T-cell (primary cell): ENCODE measurements around the gene NEGR1. TPM values are rescaled to one million over a fixed set of nuclear protein-coding genes. Genes with fewer than 3 reads are reported as not detected.

Source experiments
- ATAC-seq, 4 experiments: fragments of 200-7000 bp in 3 of 4; fragments of 150-1000 bp in 1 of 4; cut with Tn5 transposase; replicated peaks in 1 of 4; 1 replicate in 3 of 4; 2 replicates in 1 of 4; pipeline ENCODE4 v1.10.0; 2021; ENCODE audit warnings: moderate library complexity in 3 of 4, mild to moderate bottlenecking in 2 of 4, moderate number of reproducible peaks in 1 of 4
- CTCF ChIA-PET, 2 donors: fragments of 300-600 bp; sonication (Branson Sonifier 250); formaldehyde crosslinking; loops; one replicate each; lab custom pipeline; 2022; ENCODE audit warnings: antibody characterized with exemption in 2 of 2; lab: Charles Lee
- POLR2A ChIA-PET, 2 donors: fragments of 300-600 bp; sonication (Branson Sonifier 250); formaldehyde crosslinking; loops; one replicate each; lab custom pipeline; 2022; ENCODE audit warnings: antibody characterized with exemption in 2 of 2; lab: Charles Lee
- DNase-seq, 35 experiments: peaks; one replicate each; pipeline versions ENCODE4 v3.0.0 to v3.0.0-alpha.2; 2013 to 2023
- H3K27ac ChIP-seq: one replicate; pipeline ENCODE4 v1.5.1; 2013; ENCODE audit warnings: low read length
- H3K27me3 ChIP-seq, 2 experiments: replicated peaks in 1 of 2; 1 replicate in 1 of 2; 2 replicates in 1 of 2; pipeline versions ENCODE4 v1.6.1 to v1.7.0; 2013; ENCODE audit warnings: low read length in 1 of 2, mixed read lengths in 1 of 2; ENCODE audit not compliant: control insufficient read depth in 2 of 2, insufficient read depth in 2 of 2; ENCODE audit errors: extremely low read depth in 1 of 2
- H3K36me3 ChIP-seq, 2 donors: 1 replicate in 1 of 2; 2 replicates in 1 of 2; pipeline versions ENCODE4 v1.6.1 to v1.7.0; 2013; ENCODE audit warnings: low read length in 1 of 2; ENCODE audit not compliant: control insufficient read depth in 2 of 2, insufficient read depth in 1 of 2; ENCODE audit errors: extremely low read depth in 1 of 2
- H3K4me1 ChIP-seq, 2 experiments: 1 replicate in 1 of 2; 2 replicates in 1 of 2; pipeline versions ENCODE4 v1.6.1 to v1.7.0; 2013; ENCODE audit warnings: low read length in 2 of 2, mixed read lengths in 1 of 2; ENCODE audit not compliant: insufficient read depth in 2 of 2, control insufficient read depth in 1 of 2; ENCODE audit errors: extremely low read depth in 1 of 2
- H3K4me3 ChIP-seq, 2 donors: 1 replicate in 1 of 2; 2 replicates in 1 of 2; pipeline versions ENCODE4 v1.5.1 to v1.7.0; 2013; ENCODE audit warnings: mild to moderate bottlenecking in 2 of 2, low read length in 1 of 2, moderate library complexity in 1 of 2; ENCODE audit not compliant: control insufficient read depth in 1 of 2; ENCODE audit errors: extremely low read depth in 1 of 2
- H3K9me3 ChIP-seq: 2 replicates; pipeline ENCODE4 v1.7.0; 2013
- H3K27ac Mint-ChIP-seq, 2 donors: one replicate each; pipeline ENCODE4 v1.8.0; 2020 to 2021; ENCODE audit warnings: mild to moderate bottlenecking in 2 of 2, mixed read lengths in 2 of 2
- H3K27me3 Mint-ChIP-seq, 2 donors: one replicate each; pipeline ENCODE4 v1.8.0; 2021 to 2022; ENCODE audit warnings: mixed read lengths in 2 of 2
- H3K36me3 Mint-ChIP-seq: one replicate; pipeline ENCODE4 v1.8.0; 2021; ENCODE audit warnings: mixed read lengths
- H3K4me1 Mint-ChIP-seq, 3 donors: one replicate each; pipeline ENCODE4 v1.8.0; 2020 to 2022; ENCODE audit warnings: mixed read lengths in 3 of 3, mild to moderate bottlenecking in 1 of 3
- H3K4me3 Mint-ChIP-seq, 3 donors: one replicate each; pipeline ENCODE4 v1.8.0; 2020 to 2022; ENCODE audit warnings: mild to moderate bottlenecking in 3 of 3, mixed read lengths in 3 of 3, moderate library complexity in 3 of 3
- H3K9me3 Mint-ChIP-seq, 3 donors: one replicate each; pipeline ENCODE4 v1.8.0; 2020 to 2022; ENCODE audit warnings: mixed read lengths in 3 of 3
- WGBS: methylation state at CpG from one replicate; pipeline ENCODE4 v1.1.5; 2013; ENCODE audit warnings: missing lambda C conversion rate; ENCODE audit not compliant: insufficient coverage; 5-methylcytosine and 5-hydroxymethylcytosine counted together
- total RNA-seq, 35 experiments: library from RNA in 6 of 35; stranded (reverse) in 6 of 35; fragments of 120-200 nt in 1 of 35; gene quantifications; one replicate each; pipeline versions ENCODE4 v1.2.1 to v1.2.4 and lab custom pipeline; 2013 to 2026

NEGR1 gene
- total RNA-seq, 5 donors from 2014 or later (not counting 1 experiment from before 2014, with no cell fraction given), result 0.05 to 0.26 (median 0.14) TPM; not detected in 1

- H3K27ac Mint-ChIP-seq, result no peak overlapping the region
- POLR2A ChIA-PET, result no interaction called here
- peaks cover 3 to 20% (median 4%) of the 10 kb centered on the region in 3 donors for H3K9me3 Mint-ChIP-seq
- Histone ChIP-seq H3K36me3 (no peaks in the 10 kb centered on the region), H3K27ac (no peak overlapping the region), H3K27me3 (no peaks in the 10 kb centered on the region), H3K4me1 (no peaks in the 10 kb centered on the region), H3K9me3 (no peaks in the 10 kb centered on the region), H3K4me3 (no peak overlapping the region)
- H3K4me1 Mint-ChIP-seq, result no peaks in the 10 kb centered on the region
- no peaks in the 10 kb centered on the region for H3K27me3 Mint-ChIP-seq
- DNase-seq (no peak), ATAC-seq (no peak)
- no peaks in the 10 kb centered on the region for H3K36me3 Mint-ChIP-seq
- CTCF ChIA-PET, result no interaction called here
- no peak overlapping the region for H3K4me3 Mint-ChIP-seq
- WGBS, result no CpG with 5 or more reads among the region's 3 CpGs
These were observed 84.6 kb downstream of the NEGR1 start for GRCh38 chr1:72197786-72198185.

- peaks cover 0 to 3% of the 10 kb centered on the region in 2 donors for H3K27me3 Mint-ChIP-seq
- WGBS, result no CpG with 5 or more reads among the region's 1 CpG
- POLR2A ChIA-PET, result no interaction called here
These were observed 95.5 kb downstream of the NEGR1 start for GRCh38 chr1:72186733-72187307.

GRCh38 chr1:72184099-72184701 lies 98.1 kb downstream of the NEGR1 start:
- no peaks in the 10 kb centered on the region for H3K4me1 Mint-ChIP-seq
- H3K27me3 Mint-ChIP-seq, result no peaks in the 10 kb centered on the region
- no CpG with 5 or more reads among the region's 3 CpGs for WGBS
- CTCF ChIA-PET, result no interaction called here
- no peaks in the 10 kb centered on the region for H3K36me3 ChIP-seq
- ATAC-seq, result no peak
- H3K4me1 ChIP-seq, result no peaks in the 10 kb centered on the region
- H3K9me3 Mint-ChIP-seq, result peaks cover 0 to 5% (median 0%) of the 10 kb centered on the region in 3 donors
- POLR2A ChIA-PET, result no interaction called here
- H3K27ac Mint-ChIP-seq, result no peak overlapping the region
- H3K27me3 ChIP-seq, result no peaks in the 10 kb centered on the region
- H3K9me3 ChIP-seq, result no peaks in the 10 kb centered on the region
- H3K27ac ChIP-seq, result no peak overlapping the region
- no peak overlapping the region for H3K4me3 ChIP-seq
- no peak overlapping the region for H3K4me3 Mint-ChIP-seq
- no peak for DNase-seq
- H3K36me3 Mint-ChIP-seq, result no peaks in the 10 kb centered on the region

More at GRCh38 chr1:72186733-72187307, 95.5 kb downstream of the NEGR1 start:
- H3K27ac Mint-ChIP-seq, result no peak overlapping the region
- CTCF ChIA-PET, result no interaction called here
- no peak overlapping the region for H3K4me3 Mint-ChIP-seq
- no peaks in the 10 kb centered on the region for H3K36me3 Mint-ChIP-seq
- H3K4me1 ChIP-seq, result no peaks in the 10 kb centered on the region
- DNase-seq (peak in 1 of 35 experiments; percentile 1), ATAC-seq (no peak)
- no peaks in the 10 kb centered on the region for H3K4me1 Mint-ChIP-seq
- H3K9me3 ChIP-seq, result no peaks in the 10 kb centered on the region
- peaks cover 0 to 4% (median 0%) of the 10 kb centered on the region in 3 donors for H3K9me3 Mint-ChIP-seq
- H3K4me3 ChIP-seq, result no peak overlapping the region
- H3K27me3 ChIP-seq, result no peaks in the 10 kb centered on the region
- no peak overlapping the region for H3K27ac ChIP-seq
- no peaks in the 10 kb centered on the region for H3K36me3 ChIP-seq

GRCh38 chr1:72182859-72183258 lies 99.5 kb downstream of the NEGR1 start:
- POLR2A ChIA-PET, result no interaction called here
- Mint-ChIP-seq H3K27ac (no peak overlapping the region), H3K4me3 (no peak overlapping the region), H3K36me3 (no peaks in the 10 kb centered on the region), H3K9me3 (peaks cover 0 to 8% (median 0%) of the 10 kb centered on the region in 3 donors), H3K4me1 (no peaks in the 10 kb centered on the region), H3K27me3 (no peaks in the 10 kb centered on the region)
- Histone ChIP-seq H3K27ac (no peak overlapping the region), H3K4me3 (no peak overlapping the region), H3K9me3 (no peaks in the 10 kb centered on the region), H3K27me3 (no peaks in the 10 kb centered on the region), H3K36me3 (no peaks in the 10 kb centered on the region), H3K4me1 (no peaks in the 10 kb centered on the region)
- CTCF ChIA-PET, result no interaction called here
- no peak for ATAC-seq
- DNase-seq, result no peak

- H3K4me1 ChIP-seq, result no peaks in the 10 kb centered on the region
- CTCF ChIA-PET, result no interaction called here
- no peak overlapping the region for H3K4me3 Mint-ChIP-seq
- POLR2A ChIA-PET, result no interaction called here
- H3K9me3 Mint-ChIP-seq, result peaks cover 0 to 11% (median 0%) of the 10 kb centered on the region in 3 donors
- H3K4me3 ChIP-seq, result no peak overlapping the region
- H3K27ac Mint-ChIP-seq, result no peak overlapping the region
- H3K36me3 Mint-ChIP-seq, result no peaks in the 10 kb centered on the region
- no peak for DNase-seq
- WGBS, result 86% methylated on average over 1 of the region's 2 CpGs
- ATAC-seq, result no peak
- no peaks in the 10 kb centered on the region for H3K27me3 ChIP-seq
- H3K27ac ChIP-seq, result no peak overlapping the region
- no peaks in the 10 kb centered on the region for H3K27me3 Mint-ChIP-seq
- no peaks in the 10 kb centered on the region for H3K9me3 ChIP-seq
- no peaks in the 10 kb centered on the region for H3K36me3 ChIP-seq
- H3K4me1 Mint-ChIP-seq, result no peaks in the 10 kb centered on the region
These were observed 104.1 kb downstream of the NEGR1 start for GRCh38 chr1:72178266-72178665.

- Mint-ChIP-seq H3K27ac (no peak overlapping the region), H3K36me3 (no peaks in the 10 kb centered on the region), H3K4me1 (no peaks in the 10 kb centered on the region), H3K4me3 (no peak overlapping the region), H3K9me3 (peaks cover 0 to 11% (median 0%) of the 10 kb centered on the region in 3 donors), H3K27me3 (no peaks in the 10 kb centered on the region)
- POLR2A ChIA-PET, result no interaction called here
- no CpG with 5 or more reads among the region's 1 CpG for WGBS
- Histone ChIP-seq H3K27me3 (no peaks in the 10 kb centered on the region), H3K4me1 (no peaks in the 10 kb centered on the region), H3K36me3 (no peaks in the 10 kb centered on the region), H3K9me3 (no peaks in the 10 kb centered on the region), H3K27ac (no peak overlapping the region), H3K4me3 (no peak overlapping the region)
- no peak for DNase-seq
- CTCF ChIA-PET, result no interaction called here
- ATAC-seq, result no peak
These were observed 104.6 kb downstream of the NEGR1 start for GRCh38 chr1:72177711-72178110.
